K562 (cell line): Measurements from ENCODE around the gene EN2. TPM values are rescaled to one million over a fixed set of nuclear protein-coding genes. Genes with fewer than 3 reads are reported as not detected.

Experiments used
- ATAC-seq: fragments of 200-7000 bp; cut with Tn5 transposase; 3 replicates; pipeline ENCODE4 v1.9.1; 2020; ENCODE audit warnings: moderate library complexity
- BruUV-seq: library from RNA; stranded (reverse); fragments of 400-500 nt; replicated peaks from 2 replicates; lab custom pipeline; 2021; lab: Mats Ljungman, UMichigan
- CTCF ChIA-PET: fragments of 300-600 bp; formaldehyde crosslinking; extraction: SDS; loops from one replicate; lab custom pipeline; 2021; ENCODE audit warnings: low intra/inter-chr PET ratio; lab: Yijun Ruan, JAX
- POLR2A ChIA-PET: fragments of 300-600, 350-650 bp; sonication (Branson Sonifier 250); formaldehyde crosslinking; extraction: SDS; loops from one replicate; lab custom pipeline; 2021; ENCODE audit warnings: antibody characterized with exemption, inconsistent platforms; lab: Yijun Ruan, JAX
- DNase-seq, 4 experiments: peaks; one replicate each; pipeline versions ENCODE4 v3.0.0 to v3.0.0-alpha.2; 2011 to 2018; ENCODE audit warnings: low spot score in 3 of 4, mixed read lengths in 3 of 4; ENCODE audit errors: extremely low read depth in 1 of 4
- FAIRE-seq: peaks from 2 replicates; lab custom pipeline; 2011; peaks lifted over from hg19 to GRCh38; lab: Jason Lieb, UNC
- H2AFZ ChIP-seq: 2 replicates; pipeline ENCODE4 v1.6.0; 2011; ENCODE audit warnings: low read depth, low read length, control low read depth, inconsistent platforms
- H3K27ac ChIP-seq: fragments of 200-600 bp; 3 replicates; pipeline ENCODE4 v1.8.0; 2011; ENCODE audit warnings: low read depth, mild to moderate bottlenecking, control low read depth, inconsistent platforms, low read length, moderate library complexity, mixed read lengths; ENCODE audit errors: extremely low read depth
- H3K27me3 ChIP-seq, 2 experiments: fragments of 300-600 bp in 1 of 2; 2 replicates in 1 of 2; 3 replicates in 1 of 2; pipeline versions ENCODE4 v1.6.0 to v1.8.0; 2011; ENCODE audit warnings: inconsistent platforms in 2 of 2, low read length in 2 of 2, mild to moderate bottlenecking in 1 of 2, mixed read lengths in 1 of 2, moderate library complexity in 1 of 2; ENCODE audit not compliant: control insufficient read depth in 2 of 2, insufficient read depth in 2 of 2
- H3K36me3 ChIP-seq: fragments of 300-600 bp; 3 replicates; pipeline ENCODE4 v1.8.0; 2011; ENCODE audit warnings: mild to moderate bottlenecking, low read length, inconsistent platforms; ENCODE audit not compliant: control insufficient read depth, insufficient read depth
- H3K4me1 ChIP-seq, 2 experiments: fragments of 200-600 bp in 1 of 2; replicated peaks in 1 of 2; 2 replicates in 1 of 2; 3 replicates in 1 of 2; pipeline versions ENCODE4 v1.5.1 to v1.8.0; 2011; ENCODE audit warnings: inconsistent platforms in 2 of 2, low read length in 2 of 2, mild to moderate bottlenecking in 1 of 2, mixed read lengths in 1 of 2, moderate library complexity in 1 of 2; ENCODE audit not compliant: control insufficient read depth in 2 of 2, insufficient read depth in 2 of 2
- H3K4me2 ChIP-seq: 2 replicates; pipeline ENCODE4 v1.6.1; 2011; ENCODE audit warnings: low read length, control low read depth, inconsistent platforms, mixed read lengths; ENCODE audit not compliant: insufficient read depth
- H3K4me3 ChIP-seq: fragments of 200-600 bp; sonication (generic), shearing (Covaris generic); 2 replicates; pipeline ENCODE4 v1.5.1; 2016; ENCODE audit warnings: control low read depth, inconsistent platforms
- H3K79me2 ChIP-seq: fragments of 200-600 bp; 3 replicates; pipeline ENCODE4 v1.8.0; 2011; ENCODE audit warnings: low read length, inconsistent platforms; ENCODE audit not compliant: control insufficient read depth, insufficient read depth
- H3K9ac ChIP-seq, 2 experiments: 2 replicates each; pipeline versions ENCODE4 v1.6.0 to v1.6.1; 2011; ENCODE audit warnings: low read depth in 2 of 2, low read length in 2 of 2, control low read depth in 1 of 2, inconsistent platforms in 1 of 2, mild to moderate bottlenecking in 1 of 2, mixed read lengths in 1 of 2; ENCODE audit not compliant: insufficient read depth in 1 of 2
- H3K9me1 ChIP-seq: one replicate; pipeline ENCODE4 v1.6.0; 2011; ENCODE audit warnings: inconsistent platforms, mild to moderate bottlenecking, low read length, moderate library complexity; ENCODE audit not compliant: control insufficient read depth, insufficient read depth
- H3K9me3 ChIP-seq: replicated peaks from 2 replicates; pipeline ENCODE4 v1.5.1; 2011; ENCODE audit warnings: low read depth, low read length, inconsistent platforms; ENCODE audit not compliant: control insufficient read depth, insufficient read depth
- H4K20me1 ChIP-seq: replicated peaks from 2 replicates; pipeline ENCODE4 v1.6.1; 2011; ENCODE audit warnings: low read length, inconsistent platforms, mixed read lengths; ENCODE audit not compliant: control insufficient read depth, insufficient read depth
- MAFG ChIP-seq: fragments of 450-650 bp; conservative IDR thresholded peaks from 2 replicates; pipeline ENCODE4 v1.6.1; 2016; ENCODE audit warnings: missing genetic modification characterization, missing compliant biosample characterization
- MTA2 ChIP-seq: fragments of 450-650 bp; IDR thresholded peaks from 2 replicates; pipeline ENCODE4 v1.6.1; 2016; ENCODE audit warnings: low read depth
- MXI1 ChIP-seq: IDR thresholded peaks from 2 replicates; pipeline ENCODE4 v1.6.1; 2011; ENCODE audit warnings: low read depth, mild to moderate bottlenecking, improper control_type of control experiment, low read length
- NCOR1 ChIP-seq: fragments of 450-650 bp; IDR thresholded peaks from 2 replicates; pipeline ENCODE4 v1.6.1; 2016; ENCODE audit warnings: mild to moderate bottlenecking, moderate library complexity
- PML ChIP-seq: IDR thresholded peaks from 2 replicates; pipeline ENCODE4 v1.6.1; 2012; ENCODE audit warnings: low read length, inconsistent platforms
- POLR3A ChIP-seq: IDR thresholded peaks from 2 replicates; pipeline ENCODE4 v1.6.1; 2011; ENCODE audit warnings: borderline replicate concordance, mild to moderate bottlenecking, moderate library complexity; ENCODE audit not compliant: insufficient read length, insufficient read depth; ENCODE audit errors: extremely low read depth
- PTTG1 ChIP-seq: fragments of 450-650 bp; IDR thresholded peaks from 2 replicates; pipeline ENCODE4 v1.6.1; 2016; ENCODE audit warnings: low read depth, mild to moderate bottlenecking, missing genetic modification characterization, missing compliant biosample characterization
- RBM25 ChIP-seq: fragments of 200-400 bp; formaldehyde crosslinking; IDR thresholded peaks from 2 replicates; pipeline ENCODE4 v1.6.1; 2018; ENCODE audit warnings: low read length, low read depth, moderate library complexity; ENCODE audit not compliant: severe bottlenecking
- SMARCE1 ChIP-seq: fragments of 450-650 bp; IDR thresholded peaks from 2 replicates; pipeline ENCODE4 v1.7.1; 2016; ENCODE audit warnings: mild to moderate bottlenecking
- U2AF1 ChIP-seq: fragments of 200-400 bp; formaldehyde crosslinking; optimal IDR thresholded peaks from 2 replicates; pipeline ENCODE3; 2017; ENCODE audit warnings: mild to moderate bottlenecking, low read depth, low read length, moderate library complexity
- ZNF133 ChIP-seq: fragments of 250-450 bp; sonication (Bioruptor Pico); IDR thresholded peaks from 2 replicates; pipeline ENCODE4 v1.4.0; 2020; ENCODE audit warnings: mild to moderate bottlenecking
- ZNF165 ChIP-seq: fragments of 250-450 bp; sonication (Bioruptor Pico); IDR thresholded peaks from 2 replicates; pipeline ENCODE4 v1.4.0; 2020; ENCODE audit warnings: borderline replicate concordance
- ZNF644 ChIP-seq: fragments of 200-800 bp; sonication (Bioruptor generic); IDR thresholded peaks from 2 replicates; pipeline ENCODE4 v1.6.1; 2016; ENCODE audit warnings: low read depth, missing genetic modification characterization, missing compliant biosample characterization
- WGBS: fragments of 100-300 bp; shearing (Covaris generic); methylation state at CpG from one replicate; pipeline ENCODE4 v1.1.6; 2016; ENCODE audit warnings: low coverage, mixed read lengths; ENCODE audit not compliant: insufficient coverage; ENCODE audit errors: missing lambda C conversion rate; 5-methylcytosine and 5-hydroxymethylcytosine counted together
- in situ Hi-C: fragments of 300-500 bp; cut with MboI; formaldehyde crosslinking; loops from 4 replicates; pipeline ENCODE4 v1.15.0; 2018; ENCODE audit warnings: inconsistent platforms, mixed read lengths
- intact Hi-C: fragments of 100-400 bp; cut with micrococcal nuclease; formaldehyde crosslinking; loops from 2 replicates; pipeline ENCODE4 v1.14.2; 2022
- polyA plus RNA-seq, 8 experiments: library from polyadenylated mRNA; depleted of rRNA in 4 of 8; stranded (reverse) in 5 of 8; unstranded in 3 of 8; fragments of >200 nt; fragmentation: Nextera tagmentation in 2 of 8; fragmentation: Illumina TruSeq in 1 of 8; extraction: Ambion mirVana in 2 of 8; extraction: Trizol in 1 of 8; gene quantifications; 2 replicates each; pipeline versions ENCODE4 v1.2.1 to v1.2.3, GENCODE V29; 2011 to 2014; ENCODE audit warnings: inconsistent platforms in 1 of 8, missing spikeins in 1 of 8
- total RNA-seq, 7 experiments: library from RNA; depleted of rRNA in 6 of 7; stranded (reverse); fragments of >200 nt in 6 of 7; fragmentation: Illumina TruSeq in 2 of 7; extraction: Trizol in 2 of 7; gene quantifications; 2 replicates each; pipeline versions ENCODE4 v1.2.1 to v1.2.3, GENCODE V29; 2011 to 2021; ENCODE audit warnings: low replicate concordance in 1 of 7
- TF ChIP-seq, protein P1 (sequence below): fragments of 250-450 bp; sonication (Bioruptor Pico); IDR thresholded peaks from 2 replicates; pipeline ENCODE4 v1.4.0; 2020
- TF ChIP-seq, protein P2 (sequence below), 2 experiments: IDR thresholded peaks; 2 replicates each; pipeline ENCODE4 v1.6.1; 2012; ENCODE audit warnings: improper control_type of control experiment in 2 of 2, low read depth in 2 of 2, low read length in 2 of 2, borderline replicate concordance in 1 of 2
- TF ChIP-seq, protein P3 (sequence below): fragments of 450-650 bp; IDR thresholded peaks from 2 replicates; pipeline ENCODE4 v1.6.1; 2016; ENCODE audit warnings: antibody characterized with exemption
- TF ChIP-seq, protein P4 (sequence below): fragments of 450-650 bp; formaldehyde crosslinking; IDR thresholded peaks from 2 replicates; pipeline ENCODE4 v1.4.0; 2022; ENCODE audit warnings: missing genetic modification characterization

The EN2 gene
- total and polyA plus RNA-seq, 9 of the 15 experiments (the other 6 are each of a cell fraction or from before 2014, with no cell fraction given): 0.04 TPM; not detected in 7

DNA sequence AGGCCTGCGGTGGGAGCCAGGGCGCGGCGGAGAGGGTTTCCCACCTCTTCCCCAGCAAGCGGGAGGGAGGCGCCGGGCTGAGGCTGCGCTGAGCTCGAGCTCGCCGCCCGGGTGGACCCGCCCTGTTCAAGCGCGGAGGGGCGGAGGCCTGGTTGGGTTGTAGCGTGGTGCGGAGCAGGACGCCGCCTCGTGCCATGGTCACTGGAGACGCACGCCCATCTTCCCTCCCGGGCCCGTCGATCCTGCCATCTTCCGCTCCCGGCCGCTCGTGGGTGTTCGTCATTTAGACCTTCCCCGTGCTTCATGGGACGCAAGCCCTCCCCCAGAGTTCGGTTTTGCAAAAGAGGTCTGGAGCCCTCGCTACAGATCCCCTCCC, 9.3 kb upstream of the EN2 start:
- peaks cover 72 to 73% of the 10 kb centered on the region in 2 experiments for H3K27me3 ChIP-seq
- H3K79me2 ChIP-seq: no peaks in the 10 kb centered on the region
- ChIA-PET CTCF (no interaction called here), POLR2A (interaction anchor here (0.7 kb wide), 1 partner anchor 41 kb away, joined by 3 read pairs; no protein-coding TSS in a partner anchor)
- BruUV-seq: no TSS peak
- FAIRE-seq (no peak), ATAC-seq (peak; percentile 37; the same call in 2 of the 3 replicates), DNase-seq (peak in 1 of 4 experiments; percentile 38)
- peaks cover 16% of the 10 kb centered on the region for H4K20me1 ChIP-seq
- H3K27ac ChIP-seq: no peak overlapping the region
- in situ Hi-C loops (no loop called here), intact Hi-C loops (no loop called here)
- H3K4me1 ChIP-seq: peaks cover 0 to 16% of the 10 kb centered on the region in 2 experiments; a peak in 1 of 5 replicates
- H3K36me3 ChIP-seq: no peaks in the 10 kb centered on the region
- no peak overlapping the region for H3K4me2 ChIP-seq
- H3K9ac ChIP-seq: no peak overlapping the region
- H3K9me3 ChIP-seq: no peaks in the 10 kb centered on the region
- H2AFZ ChIP-seq: no peak overlapping the region
- WGBS: 6% methylated on average over 35 of the region's 35 CpGs
- H3K4me3 ChIP-seq: no peak overlapping the region
- H3K9me1 ChIP-seq: no peaks in the 10 kb centered on the region
- no peak for TF ChIP-seq NCOR1
- no peak for TF ChIP-seq ZNF133
- TF ChIP-seq MTA2: no peak
- no peak for TF ChIP-seq PTTG1 (tag)
- TF ChIP-seq MXI1: no peak
- no peak for TF ChIP-seq ZNF644 (tag)
- TF ChIP-seq ZNF165 (CRISPR knock-in tag): no peak
- TF ChIP-seq PML: no peak
- no peak for TF ChIP-seq MAFG (tag)
- TF ChIP-seq, protein P1, sequence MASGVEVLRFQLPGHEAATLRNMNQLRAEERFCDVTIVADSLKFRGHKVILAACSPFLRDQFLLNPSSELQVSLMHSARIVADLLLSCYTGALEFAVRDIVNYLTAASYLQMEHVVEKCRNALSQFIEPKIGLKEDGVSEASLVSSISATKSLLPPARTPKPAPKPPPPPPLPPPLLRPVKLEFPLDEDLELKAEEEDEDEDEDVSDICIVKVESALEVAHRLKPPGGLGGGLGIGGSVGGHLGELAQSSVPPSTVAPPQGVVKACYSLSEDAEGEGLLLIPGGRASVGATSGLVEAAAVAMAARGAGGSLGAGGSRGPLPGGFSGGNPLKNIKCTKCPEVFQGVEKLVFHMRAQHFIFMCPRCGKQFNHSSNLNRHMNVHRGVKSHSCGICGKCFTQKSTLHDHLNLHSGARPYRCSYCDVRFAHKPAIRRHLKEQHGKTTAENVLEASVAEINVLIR (CRISPR knock-in tag): no peak
- TF ChIP-seq, protein P2, sequence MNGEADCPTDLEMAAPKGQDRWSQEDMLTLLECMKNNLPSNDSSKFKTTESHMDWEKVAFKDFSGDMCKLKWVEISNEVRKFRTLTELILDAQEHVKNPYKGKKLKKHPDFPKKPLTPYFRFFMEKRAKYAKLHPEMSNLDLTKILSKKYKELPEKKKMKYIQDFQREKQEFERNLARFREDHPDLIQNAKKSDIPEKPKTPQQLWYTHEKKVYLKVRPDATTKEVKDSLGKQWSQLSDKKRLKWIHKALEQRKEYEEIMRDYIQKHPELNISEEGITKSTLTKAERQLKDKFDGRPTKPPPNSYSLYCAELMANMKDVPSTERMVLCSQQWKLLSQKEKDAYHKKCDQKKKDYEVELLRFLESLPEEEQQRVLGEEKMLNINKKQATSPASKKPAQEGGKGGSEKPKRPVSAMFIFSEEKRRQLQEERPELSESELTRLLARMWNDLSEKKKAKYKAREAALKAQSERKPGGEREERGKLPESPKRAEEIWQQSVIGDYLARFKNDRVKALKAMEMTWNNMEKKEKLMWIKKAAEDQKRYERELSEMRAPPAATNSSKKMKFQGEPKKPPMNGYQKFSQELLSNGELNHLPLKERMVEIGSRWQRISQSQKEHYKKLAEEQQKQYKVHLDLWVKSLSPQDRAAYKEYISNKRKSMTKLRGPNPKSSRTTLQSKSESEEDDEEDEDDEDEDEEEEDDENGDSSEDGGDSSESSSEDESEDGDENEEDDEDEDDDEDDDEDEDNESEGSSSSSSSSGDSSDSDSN (IDR thresholded peaks at IDR 0.05; ENCODE audit: borderline replicate concordance in 1 of 2, low read depth in 2 of 2, low read length in 2 of 2): no peak
- TF ChIP-seq U2AF1: no peak
- no peak for TF ChIP-seq RBM25
- TF ChIP-seq, protein P3, sequence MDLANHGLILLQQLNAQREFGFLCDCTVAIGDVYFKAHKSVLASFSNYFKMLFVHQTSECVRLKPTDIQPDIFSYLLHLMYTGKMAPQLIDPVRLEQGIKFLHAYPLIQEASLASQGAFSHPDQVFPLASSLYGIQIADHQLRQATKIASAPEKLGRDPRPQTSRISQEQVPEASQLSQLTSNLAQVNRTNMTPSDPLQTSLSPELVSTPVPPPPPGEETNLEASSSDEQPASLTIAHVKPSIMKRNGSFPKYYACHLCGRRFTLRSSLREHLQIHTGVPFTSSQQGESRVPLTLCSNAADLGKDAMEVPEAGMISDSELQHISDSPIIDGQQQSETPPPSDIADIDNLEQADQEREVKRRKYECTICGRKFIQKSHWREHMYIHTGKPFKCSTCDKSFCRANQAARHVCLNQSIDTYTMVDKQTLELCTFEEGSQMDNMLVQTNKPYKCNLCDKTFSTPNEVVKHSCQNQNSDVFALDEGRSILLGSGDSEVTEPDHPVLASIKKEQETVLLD: no peak
- TF ChIP-seq, protein P4, sequence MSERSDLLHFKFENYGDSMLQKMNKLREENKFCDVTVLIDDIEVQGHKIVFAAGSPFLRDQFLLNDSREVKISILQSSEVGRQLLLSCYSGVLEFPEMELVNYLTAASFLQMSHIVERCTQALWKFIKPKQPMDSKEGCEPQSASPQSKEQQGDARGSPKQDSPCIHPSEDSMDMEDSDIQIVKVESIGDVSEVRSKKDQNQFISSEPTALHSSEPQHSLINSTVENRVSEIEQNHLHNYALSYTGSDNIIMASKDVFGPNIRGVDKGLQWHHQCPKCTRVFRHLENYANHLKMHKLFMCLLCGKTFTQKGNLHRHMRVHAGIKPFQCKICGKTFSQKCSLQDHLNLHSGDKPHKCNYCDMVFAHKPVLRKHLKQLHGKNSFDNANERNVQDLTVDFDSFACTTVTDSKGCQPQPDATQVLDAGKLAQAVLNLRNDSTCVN: no peak
- no peak for TF ChIP-seq POLR3A
- no peak for TF ChIP-seq SMARCE1
